DOHH2 (cell line): ENCODE results near the gene ANXA2.

Experiments
- H3F3A ChIP-seq: fragments of 200-600 bp; sonication (generic), shearing (Covaris generic); 2 replicates; pipeline ENCODE4 v1.6.0; 2016; ENCODE audit warnings: antibody characterized with exemption, mild to moderate bottlenecking; ENCODE audit not compliant: control insufficient read depth, insufficient read depth
- H3K27ac ChIP-seq: fragments of 200-600 bp; sonication (generic); 2 replicates; pipeline ENCODE4 v1.5.1; 2014; ENCODE audit warnings: low read depth, mild to moderate bottlenecking, low read length, moderate library complexity
- H3K27me3 ChIP-seq: fragments of 200-600 bp; sonication (generic); 2 replicates; pipeline ENCODE4 v1.6.1; 2014; ENCODE audit warnings: mild to moderate bottlenecking, low read length, mixed read lengths; ENCODE audit not compliant: control insufficient read depth
- H3K36me3 ChIP-seq: fragments of 200-600 bp; sonication (generic); 2 replicates; pipeline ENCODE4 v1.6.1; 2014; ENCODE audit warnings: mild to moderate bottlenecking, low read length, moderate library complexity, mixed read lengths; ENCODE audit not compliant: control insufficient read depth
- H3K4me1 ChIP-seq: fragments of 200-600 bp; sonication (generic); 2 replicates; pipeline ENCODE4 v1.6.1; 2014; ENCODE audit warnings: mild to moderate bottlenecking, low read length, mixed read lengths; ENCODE audit not compliant: control insufficient read depth
- H3K4me2 ChIP-seq: fragments of 200-600 bp; sonication (generic); 2 replicates; pipeline ENCODE4 v1.6.0; 2014; ENCODE audit warnings: mild to moderate bottlenecking, low read length, moderate library complexity
- H3K4me3 ChIP-seq: fragments of 200-600 bp; sonication (generic); 2 replicates; pipeline ENCODE4 v1.5.1; 2014; ENCODE audit warnings: mild to moderate bottlenecking, low read length, mixed read lengths
- H3K79me2 ChIP-seq: fragments of 200-600 bp; sonication (generic); 2 replicates; pipeline ENCODE4 v1.6.1; 2014; ENCODE audit warnings: mild to moderate bottlenecking, low read length, mixed read lengths; ENCODE audit not compliant: control insufficient read depth
- H3K9me2 ChIP-seq: fragments of 200-600 bp; sonication (generic); replicated peaks from 2 replicates; pipeline ENCODE4 v1.6.1; 2014; ENCODE audit warnings: mild to moderate bottlenecking, low read length, mixed read lengths; ENCODE audit not compliant: control insufficient read depth
- H3K9me3 ChIP-seq: fragments of 200-600 bp; sonication (generic); 2 replicates; pipeline ENCODE4 v1.6.1; 2014; ENCODE audit warnings: antibody characterized with exemption, low read length, mixed read lengths; ENCODE audit not compliant: control insufficient read depth, insufficient read depth
- H4K20me1 ChIP-seq: fragments of 200-600 bp; sonication (generic); 2 replicates; pipeline ENCODE4 v1.6.0; 2014; ENCODE audit warnings: low read depth, mild to moderate bottlenecking, antibody characterized with exemption, low read length, moderate library complexity; ENCODE audit not compliant: control insufficient read depth, insufficient read depth
- EZH2phosphoT487 ChIP-seq: fragments of 200-600 bp; sonication (generic); IDR thresholded peaks from 2 replicates; pipeline ENCODE4 v1.6.1; 2017; ENCODE audit warnings: borderline replicate concordance, mild to moderate bottlenecking, antibody characterized with exemption, low read length, moderate library complexity, mixed read lengths
- TF ChIP-seq, protein P1 (sequence below): fragments of 200-600 bp; sonication (generic); IDR thresholded peaks from one replicate; pipeline ENCODE4 v1.5.1; 2014; ENCODE audit warnings: antibody characterized with exemption, mild to moderate bottlenecking, low read depth, low read length; ENCODE audit not compliant: poor library complexity, severe bottlenecking

ANXA2 gene

DNA sequence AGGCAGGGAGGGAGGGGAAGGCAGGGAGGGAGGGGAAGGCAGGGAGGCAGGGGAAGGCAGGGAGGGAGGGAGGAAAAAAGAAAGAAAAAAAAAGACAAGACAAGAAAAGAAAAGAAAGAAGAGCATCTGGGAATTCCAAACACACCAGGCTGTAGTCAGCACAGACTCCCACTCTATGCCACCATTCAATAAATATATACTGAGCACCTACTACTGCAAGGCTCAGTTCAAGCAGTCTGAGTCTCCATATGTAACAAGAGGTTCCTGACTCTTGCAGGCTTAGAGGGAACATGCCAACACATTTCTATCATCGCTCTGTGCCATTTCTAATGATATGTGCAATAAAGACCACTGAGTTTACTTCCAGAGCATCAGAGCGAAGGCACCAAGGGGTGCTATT, 47.7 kb downstream of the ANXA2 start:
- Histone ChIP-seq H3K9me2 (no peaks in the 10 kb centered on the region), H3K4me3 (no peak overlapping the region), H3K4me1 (no peaks in the 10 kb centered on the region), H3K4me2 (no peak overlapping the region), H3K79me2 (no peaks in the 10 kb centered on the region), H3K9me3 (no peaks in the 10 kb centered on the region), H3K27me3 (no peaks in the 10 kb centered on the region), H4K20me1 (no peaks in the 10 kb centered on the region), H3K36me3 (no peaks in the 10 kb centered on the region), H3K27ac (no peak overlapping the region), H3F3A (no peaks in the 10 kb centered on the region)
- TF ChIP-seq EZH2phosphoT487: no peak
- TF ChIP-seq, protein P1, sequence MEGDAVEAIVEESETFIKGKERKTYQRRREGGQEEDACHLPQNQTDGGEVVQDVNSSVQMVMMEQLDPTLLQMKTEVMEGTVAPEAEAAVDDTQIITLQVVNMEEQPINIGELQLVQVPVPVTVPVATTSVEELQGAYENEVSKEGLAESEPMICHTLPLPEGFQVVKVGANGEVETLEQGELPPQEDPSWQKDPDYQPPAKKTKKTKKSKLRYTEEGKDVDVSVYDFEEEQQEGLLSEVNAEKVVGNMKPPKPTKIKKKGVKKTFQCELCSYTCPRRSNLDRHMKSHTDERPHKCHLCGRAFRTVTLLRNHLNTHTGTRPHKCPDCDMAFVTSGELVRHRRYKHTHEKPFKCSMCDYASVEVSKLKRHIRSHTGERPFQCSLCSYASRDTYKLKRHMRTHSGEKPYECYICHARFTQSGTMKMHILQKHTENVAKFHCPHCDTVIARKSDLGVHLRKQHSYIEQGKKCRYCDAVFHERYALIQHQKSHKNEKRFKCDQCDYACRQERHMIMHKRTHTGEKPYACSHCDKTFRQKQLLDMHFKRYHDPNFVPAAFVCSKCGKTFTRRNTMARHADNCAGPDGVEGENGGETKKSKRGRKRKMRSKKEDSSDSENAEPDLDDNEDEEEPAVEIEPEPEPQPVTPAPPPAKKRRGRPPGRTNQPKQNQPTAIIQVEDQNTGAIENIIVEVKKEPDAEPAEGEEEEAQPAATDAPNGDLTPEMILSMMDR: no peak

DNA sequence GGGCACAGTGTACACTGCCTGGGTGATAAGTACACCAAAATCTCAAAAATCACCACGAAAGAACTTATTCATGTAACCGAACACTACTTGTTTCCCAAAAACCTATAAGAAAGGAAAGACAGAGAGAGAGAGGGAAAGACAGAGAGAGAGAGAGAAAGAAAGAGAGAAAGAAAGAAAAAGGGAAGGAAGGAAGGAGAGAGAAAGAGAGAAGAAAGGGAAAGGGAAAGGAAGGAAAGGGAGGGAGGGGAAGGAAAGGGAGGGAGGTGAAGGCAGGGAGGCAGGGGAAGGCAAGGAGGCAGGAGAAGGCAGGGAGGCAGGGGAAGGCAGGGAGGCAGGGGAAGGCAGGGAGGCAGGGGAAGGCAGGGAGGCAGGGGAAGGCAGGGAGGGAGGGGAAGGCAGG, 48.2 kb downstream of the ANXA2 start:
- Histone ChIP-seq H3K9me3 (no peaks in the 10 kb centered on the region), H3K4me2 (no peak overlapping the region), H3K79me2 (no peaks in the 10 kb centered on the region), H3K4me3 (no peak overlapping the region), H3K27me3 (no peaks in the 10 kb centered on the region), H3K9me2 (no peaks in the 10 kb centered on the region), H3F3A (no peaks in the 10 kb centered on the region), H3K36me3 (no peaks in the 10 kb centered on the region), H3K4me1 (no peaks in the 10 kb centered on the region), H3K27ac (no peak overlapping the region), H4K20me1 (no peaks in the 10 kb centered on the region)
- TF ChIP-seq, protein P1: no peak
- TF ChIP-seq EZH2phosphoT487: no peak

DNA sequence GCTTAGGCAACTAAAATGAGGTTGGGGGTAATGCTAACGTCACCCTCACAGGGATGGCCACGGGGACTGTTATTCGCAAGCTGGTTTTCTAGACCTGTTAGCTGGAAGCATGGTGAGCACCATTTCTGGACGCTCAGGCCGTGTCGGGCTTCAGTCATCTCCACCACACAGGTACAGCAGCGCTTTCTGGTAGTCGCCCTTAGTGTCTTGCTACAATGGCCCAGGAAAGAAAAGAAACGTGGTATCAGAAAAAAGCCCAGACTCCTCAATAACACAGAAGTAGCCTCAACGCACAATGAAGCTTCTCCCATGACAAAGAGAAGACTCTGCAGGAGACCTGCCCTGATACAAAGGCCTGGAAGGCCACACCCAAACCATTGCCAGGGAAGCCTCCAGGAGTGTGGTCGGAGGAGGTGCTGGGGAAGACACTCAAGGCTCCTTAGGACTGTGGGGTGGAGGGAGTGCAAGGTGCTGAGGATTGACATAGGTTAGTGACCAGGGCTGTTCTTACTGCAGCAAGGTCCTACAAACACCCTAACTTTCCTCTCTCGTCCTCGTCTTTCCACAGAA, 50.2 kb downstream of the ANXA2 start:
- no peaks in the 10 kb centered on the region for H3K9me3 ChIP-seq
- H3K9me2 ChIP-seq: no peaks in the 10 kb centered on the region
- no peaks in the 10 kb centered on the region for H3K27me3 ChIP-seq
- H3K4me2 ChIP-seq: no peak overlapping the region
- no peak overlapping the region for H3K4me3 ChIP-seq
- no peaks in the 10 kb centered on the region for H4K20me1 ChIP-seq
- H3K27ac ChIP-seq: no peak overlapping the region
- H3K4me1 ChIP-seq: no peaks in the 10 kb centered on the region
- H3F3A ChIP-seq: no peaks in the 10 kb centered on the region
- TF ChIP-seq, protein P1: no peak
- TF ChIP-seq EZH2phosphoT487: no peak
- no peaks in the 10 kb centered on the region for H3K79me2 ChIP-seq
- H3K36me3 ChIP-seq: no peaks in the 10 kb centered on the region
